A673 (cell line): ENCODE measurements around the gene LRRC74A.

Experiments
- CTCF ChIP-seq: fragments of 300-800, 200-600 bp; sonication (generic); conservative IDR thresholded peaks from 2 replicates; pipeline ENCODE4 v1.5.1; 2017; ENCODE audit warnings: low read depth, mild to moderate bottlenecking, antibody characterized with exemption, low read length, moderate library complexity, mixed read lengths
- EZH2 ChIP-seq: fragments of 200-600 bp; sonication (generic); IDR thresholded peaks from 2 replicates; pipeline ENCODE4 v1.6.1; 2017; ENCODE audit warnings: borderline replicate concordance, low read depth, mild to moderate bottlenecking, mixed read lengths, antibody characterized with exemption, low read length; ENCODE audit not compliant: poor library complexity, severe bottlenecking

DNA sequence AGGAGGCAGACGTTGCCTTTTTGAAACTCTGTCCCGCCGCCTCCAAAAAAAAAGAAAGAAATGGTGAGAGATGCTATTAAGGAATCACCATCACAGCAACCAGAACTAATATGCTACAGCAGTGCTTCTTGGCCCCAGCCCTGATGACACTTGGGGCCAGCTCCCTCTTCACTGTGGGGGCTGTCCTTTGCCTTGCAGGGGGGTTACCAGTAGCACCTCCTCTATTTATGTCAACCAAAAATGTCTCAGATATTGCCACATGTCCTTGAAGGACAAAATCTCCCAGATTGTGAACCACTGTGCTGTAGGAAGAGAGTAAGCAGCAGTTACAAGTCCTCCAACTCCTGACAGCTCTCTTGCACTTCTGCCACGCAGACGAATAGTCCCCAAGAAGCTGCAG is 76.4 kb downstream of the LRRC74A start:
- no peak for TF ChIP-seq EZH2
- TF ChIP-seq CTCF = no peak
